NCI-H187 treated with DMSO at 0.1 percent for 48 hours (cell line): ENCODE results near the gene UQCRC2.
"Not testable (repeated sequence)": the region's sequence is repeated elsewhere in the genome, so short reads cannot be mapped to it uniquely, and the experiment has no call there.

Experiments used
- DNase-seq: peaks from one replicate; lab custom pipeline; 2025; lab: John Stamatoyannopoulos, UW

The UQCRC2 gene

DNA sequence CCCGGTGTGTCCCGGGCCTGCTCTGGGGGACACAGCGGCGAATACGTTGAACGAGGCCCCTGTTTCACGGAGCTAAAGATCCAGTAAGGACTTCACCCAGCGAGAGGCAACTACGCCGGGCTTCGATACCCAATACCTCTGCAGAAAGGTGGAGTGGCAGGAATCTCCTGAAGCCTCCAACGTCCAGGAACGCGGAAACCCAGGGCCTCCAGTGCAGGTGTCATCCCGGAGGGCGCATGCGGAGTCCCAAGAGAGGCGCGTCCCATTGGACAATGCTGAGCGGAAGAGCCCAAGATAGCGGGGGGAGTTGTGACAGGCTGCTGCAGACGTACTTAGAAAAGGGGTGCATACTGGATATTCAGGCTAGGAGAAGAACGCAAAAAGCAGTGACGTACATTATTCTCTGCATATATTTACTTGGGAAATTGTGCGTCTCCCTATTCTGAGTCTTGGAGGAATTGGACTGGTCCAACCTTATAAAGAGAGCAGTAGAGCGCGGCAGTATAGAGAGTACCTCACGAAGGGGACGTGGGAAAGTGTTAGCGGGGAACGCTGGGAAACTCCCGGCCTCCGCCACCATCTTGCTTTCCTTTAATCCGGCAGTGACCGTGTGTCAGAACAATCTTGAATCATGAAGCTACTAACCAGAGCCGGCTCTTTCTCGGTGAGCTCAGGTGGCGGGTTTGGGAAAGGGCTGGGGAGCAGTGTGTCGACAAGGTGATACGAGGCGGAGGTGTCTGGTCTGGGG is at the start of gene UQCRC2:
Gene UQCRC2 (plus strand): TSS at position 569 of the 748 bp plus-strand sequence. CDS start 63 bp downstream, at position 632.
- peak; percentile 71 for DNase-seq

DNA sequence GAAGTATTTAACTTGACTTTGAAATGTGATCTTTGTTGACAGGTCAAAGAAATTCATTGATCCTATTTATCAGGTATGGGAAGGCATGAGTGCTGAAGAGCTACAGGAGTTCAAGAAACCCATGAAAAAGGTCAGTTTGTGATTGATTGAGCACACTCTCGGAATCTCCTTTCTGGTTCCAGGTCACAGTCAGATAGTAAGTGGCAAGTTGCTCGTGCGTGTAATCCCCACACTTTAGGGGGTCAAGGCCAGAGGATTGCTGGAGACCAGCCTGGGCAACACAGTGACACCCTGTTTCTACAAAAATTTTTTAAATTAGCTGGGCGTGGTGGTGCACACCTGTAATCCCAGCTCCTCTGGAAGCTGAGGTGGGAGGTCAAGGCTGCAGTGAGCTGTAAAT is 20.5 kb upstream of the UQCRC2 start:
- DNase-seq: not testable (repeated sequence)

DNA sequence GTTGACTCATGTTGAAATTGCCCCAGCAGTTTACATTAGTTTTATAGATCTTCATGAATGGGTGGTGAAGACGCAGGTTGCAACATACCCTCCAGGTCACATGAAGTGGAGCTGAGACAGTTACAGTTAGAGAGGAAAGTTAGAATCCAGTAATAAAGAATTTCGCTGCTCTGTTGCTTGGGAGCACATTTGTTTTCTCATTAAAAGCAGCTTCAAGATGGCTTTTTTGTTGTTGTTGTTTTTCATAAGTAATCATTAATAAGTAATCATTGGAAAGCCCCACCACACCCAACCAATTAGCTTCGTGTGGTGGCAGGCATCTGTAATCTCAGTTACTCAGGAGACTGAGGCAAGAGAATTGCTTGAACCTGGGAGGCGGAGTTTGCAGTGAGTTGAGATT is 19.8 kb upstream of the UQCRC2 start:
- DNase-seq: not testable (repeated sequence)

DNA sequence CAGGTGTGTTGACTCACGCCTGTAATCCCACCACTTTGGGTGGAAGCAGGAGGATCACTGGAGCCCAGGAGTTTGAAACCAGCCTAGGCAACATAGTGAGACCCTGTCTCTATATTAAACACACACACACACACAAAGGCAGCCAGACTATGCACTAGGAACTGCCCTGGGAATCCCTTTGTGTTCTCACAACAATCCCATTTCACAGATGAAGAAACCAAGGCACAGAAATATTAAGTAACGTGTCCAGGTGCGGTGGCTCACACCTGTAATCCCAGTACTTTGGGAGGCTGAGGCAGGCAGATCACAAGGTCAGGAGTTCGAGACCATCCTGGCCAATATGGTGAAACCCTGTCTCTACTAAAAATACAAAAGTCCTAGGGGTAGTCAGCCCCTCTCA is 19.4 kb upstream of the UQCRC2 start:
- not testable (repeated sequence) for DNase-seq

DNA sequence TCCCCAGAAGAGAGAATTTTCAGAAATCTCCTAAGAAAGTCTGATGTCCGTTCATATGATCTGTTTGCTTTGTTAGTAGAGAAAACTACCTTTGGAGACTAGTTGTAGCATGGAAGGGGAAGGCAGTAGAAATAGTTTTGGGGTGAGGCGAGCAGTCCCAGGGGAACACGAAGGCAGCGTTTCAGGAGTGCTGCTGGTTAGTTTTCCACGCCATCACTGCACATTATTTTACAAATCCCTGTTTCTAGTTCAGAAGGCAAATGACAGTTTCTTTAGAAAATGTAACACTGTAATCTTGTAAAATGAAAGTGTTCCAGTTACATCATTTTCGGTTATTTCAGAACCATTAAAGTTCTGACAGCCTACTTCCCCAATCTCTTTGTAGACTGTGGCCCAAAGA is 16.9 kb upstream of the UQCRC2 start:
- DNase-seq: not testable (repeated sequence)

DNA sequence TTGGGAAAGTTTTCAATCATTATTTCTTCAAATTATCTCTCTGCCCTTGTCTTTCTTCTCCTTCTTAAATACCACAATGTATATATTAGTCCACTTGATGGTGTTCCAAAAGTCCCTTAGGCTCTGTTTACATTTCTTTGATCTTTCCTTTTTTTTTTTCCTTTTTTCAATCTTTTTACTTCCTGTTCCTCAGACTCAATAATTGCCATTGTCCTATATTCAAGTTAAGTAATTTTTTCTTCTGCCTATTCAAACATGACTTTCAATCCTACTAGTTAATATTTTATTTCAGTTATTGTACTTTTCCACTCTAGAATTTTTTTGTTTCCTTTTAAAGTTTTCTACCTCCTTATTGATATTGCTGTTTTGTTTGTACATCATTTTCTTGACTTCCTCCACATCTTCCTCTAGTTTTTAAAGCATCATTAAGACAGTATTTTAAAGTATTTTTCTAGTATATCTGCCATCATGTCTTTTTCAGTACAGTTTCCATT is 15.8 kb upstream of the UQCRC2 start:
- no peak for DNase-seq

DNA sequence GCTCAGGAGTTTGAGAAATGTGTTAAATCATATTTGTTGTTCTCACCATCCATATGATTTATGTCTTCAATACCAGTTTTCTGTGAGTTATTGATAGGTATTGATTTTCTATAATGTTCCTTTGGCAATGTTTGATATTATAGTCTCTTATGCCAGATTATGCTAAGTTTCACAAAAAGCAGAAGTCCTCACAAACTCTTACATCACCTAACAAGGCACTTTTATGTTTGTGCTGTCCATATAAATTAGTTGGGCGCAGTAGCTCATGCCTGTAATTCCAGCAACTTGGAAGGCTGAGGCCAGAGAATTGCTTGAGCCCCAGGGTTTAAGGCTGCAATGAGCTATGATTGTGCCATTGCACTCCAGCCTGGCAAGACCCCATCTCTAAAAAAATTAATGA is 12.6 kb upstream of the UQCRC2 start:
- DNase-seq: no peak

DNA sequence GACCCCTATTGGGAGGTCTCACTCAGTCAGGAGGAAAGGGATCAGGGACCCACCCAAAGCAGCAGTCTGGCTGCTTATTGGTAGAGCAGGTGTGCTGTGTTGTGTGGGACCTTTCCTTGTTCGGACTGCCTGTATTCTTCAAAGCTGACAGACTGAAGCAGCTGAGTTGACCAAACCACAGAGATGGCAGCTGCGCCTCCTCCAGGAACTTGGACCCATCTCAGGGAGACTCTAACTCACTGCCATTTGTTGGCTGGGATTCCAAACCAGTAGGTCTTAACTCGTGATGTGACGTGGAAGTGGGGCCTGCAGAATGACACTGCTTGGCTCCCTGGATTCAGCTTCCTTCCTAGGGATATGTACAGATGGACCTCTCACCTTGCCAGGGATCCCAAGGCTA is 9.6 kb upstream of the UQCRC2 start:
- DNase-seq: no peak

DNA sequence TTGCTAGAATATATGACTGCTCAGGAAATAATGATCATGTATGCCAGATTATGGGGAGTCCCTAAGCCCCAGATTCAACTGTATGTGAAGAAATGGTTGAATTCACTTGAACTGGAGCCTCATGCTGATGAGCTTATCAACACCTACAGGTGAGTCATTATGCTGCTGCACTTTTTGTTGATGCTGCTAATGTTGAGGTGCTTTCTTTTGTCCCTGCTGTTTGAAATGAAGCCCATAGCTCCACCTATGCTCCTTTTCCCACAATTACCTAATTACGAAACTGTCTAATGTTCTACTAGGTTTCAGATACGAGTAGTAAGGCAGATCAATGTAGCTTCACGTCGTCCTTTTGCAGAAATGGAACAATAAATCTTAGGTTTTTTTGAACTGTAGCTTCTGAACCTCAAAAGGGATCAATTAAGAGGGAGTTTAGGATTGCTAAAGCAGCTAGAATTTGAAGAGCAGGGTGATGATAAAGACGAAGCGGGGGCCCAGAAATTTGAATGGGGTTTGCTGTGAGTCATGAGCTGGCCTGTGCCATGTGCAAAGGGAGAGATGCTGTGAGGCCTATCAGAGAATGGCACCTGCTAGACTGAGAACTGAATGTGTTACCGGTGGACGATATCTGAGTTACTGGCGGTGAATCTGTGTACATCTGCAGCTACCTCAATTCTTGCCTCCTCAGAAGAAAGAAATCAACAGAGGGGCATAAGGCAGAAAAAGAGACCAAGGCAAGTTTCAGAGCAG is 6.1 kb upstream of the UQCRC2 start:
- no peak for DNase-seq

DNA sequence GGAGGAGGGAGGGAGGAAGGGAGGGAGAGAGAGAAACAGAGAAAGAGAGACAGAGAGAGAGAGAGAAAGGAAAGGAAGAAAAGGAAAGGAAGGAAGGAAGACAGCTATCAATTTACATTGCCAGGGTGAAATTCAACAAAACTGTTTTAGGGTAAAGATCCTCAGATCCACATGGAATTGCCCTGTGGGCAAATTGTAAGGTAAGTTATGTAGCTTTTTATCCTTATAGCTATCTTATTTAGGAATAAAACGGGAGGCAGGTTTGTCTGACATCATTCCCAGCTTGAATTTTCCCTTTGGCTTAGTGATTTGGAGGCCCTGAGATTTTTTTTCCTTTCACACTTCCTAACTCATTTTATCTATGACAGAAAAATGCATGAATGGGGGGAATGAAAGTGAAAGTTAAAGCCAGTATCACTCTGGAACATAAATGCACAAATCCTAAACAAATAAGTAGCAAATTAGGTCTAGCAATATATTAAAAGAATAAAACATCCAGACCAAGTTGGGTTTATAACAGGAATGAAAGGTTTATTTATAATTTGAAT is 3.4 kb upstream of the UQCRC2 start:
- DNase-seq: no peak

DNA sequence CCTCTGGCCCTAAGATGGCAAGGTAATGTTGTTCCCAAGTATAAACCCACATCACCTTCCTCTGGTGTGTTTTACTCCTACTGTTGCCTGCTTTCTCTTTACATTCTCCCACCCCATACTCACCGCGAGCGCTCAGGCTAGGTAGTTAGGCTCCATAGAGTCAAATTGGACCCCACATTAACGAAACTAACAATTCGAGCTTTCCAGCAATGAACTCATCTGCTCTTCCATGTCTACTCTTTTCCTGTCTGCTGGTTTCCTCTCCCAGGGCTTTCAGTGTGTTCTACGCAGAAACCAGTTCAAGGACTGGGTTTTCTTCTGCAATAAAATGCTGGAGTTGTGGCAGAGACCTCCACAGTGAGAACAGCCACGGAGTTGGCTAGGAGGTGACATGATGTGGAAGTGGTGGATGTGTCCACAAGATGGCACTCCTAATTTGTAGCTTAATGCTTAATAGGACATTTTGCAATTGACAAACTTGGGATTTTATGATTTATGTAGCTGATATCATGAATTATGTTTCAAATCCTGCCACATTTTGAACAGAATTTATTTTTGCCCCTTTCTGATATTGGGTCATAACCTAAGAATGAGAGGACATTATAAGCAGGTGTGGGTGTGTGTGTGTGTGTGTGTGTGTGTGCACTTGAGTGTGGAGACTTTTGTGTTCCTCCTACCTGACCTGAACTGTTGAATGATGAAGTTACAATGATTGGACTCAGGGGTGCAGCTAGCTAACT is 2.2 kb upstream of the UQCRC2 start:
- no peak for DNase-seq

DNA sequence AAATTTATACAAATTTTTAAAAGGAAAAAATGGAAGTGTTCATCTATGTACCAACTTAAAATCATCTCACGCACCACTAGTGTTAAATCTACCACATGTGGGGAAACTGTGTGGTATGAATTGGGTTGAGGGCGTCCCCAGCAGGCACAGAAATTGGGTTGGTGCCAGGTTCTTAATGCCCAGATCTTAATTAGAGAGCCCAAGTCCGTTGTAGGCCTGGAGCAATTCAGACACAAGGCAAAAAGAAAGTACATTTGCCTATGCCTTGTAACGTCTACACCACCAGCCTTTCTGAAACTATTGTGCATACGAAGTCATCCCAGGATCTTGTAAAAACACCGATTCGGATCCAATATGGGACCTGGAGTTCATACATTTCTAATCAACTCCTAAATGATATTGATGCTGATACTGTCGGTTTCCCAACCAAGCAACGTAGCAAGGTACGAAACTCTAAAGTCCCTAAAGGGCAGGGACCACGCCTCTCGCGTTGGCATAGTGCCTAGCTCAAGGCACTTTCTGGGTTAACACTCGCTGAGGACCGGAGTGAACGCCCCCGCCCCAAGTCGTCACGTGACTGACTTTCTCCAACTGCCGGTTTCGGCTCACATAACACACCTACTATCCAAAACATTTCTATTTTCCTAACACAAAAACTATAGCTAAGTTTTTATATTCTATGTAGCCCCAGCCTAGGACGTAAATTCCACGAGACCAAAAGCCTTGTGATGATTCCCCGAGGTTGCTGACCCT is 945 bp upstream of the UQCRC2 start:
- DNase-seq: no peak

DNA sequence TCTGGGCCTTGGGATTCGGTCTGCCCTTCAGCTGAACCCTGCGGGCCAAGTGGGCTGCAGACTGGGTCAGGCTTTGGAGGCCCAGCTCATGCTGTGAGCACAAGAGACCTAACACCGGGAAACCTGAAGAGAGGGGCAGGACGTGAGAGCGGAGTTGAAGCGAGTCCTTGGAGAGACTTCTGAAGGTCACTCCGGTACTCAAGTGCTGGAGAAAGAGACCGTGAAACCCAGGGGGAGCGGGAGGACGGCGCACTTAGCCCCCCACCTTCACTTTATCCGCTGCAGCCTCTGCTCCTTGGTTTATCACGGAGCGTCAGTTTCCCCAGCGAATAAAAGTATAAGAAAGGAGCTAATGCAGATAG is 361 bp downstream of the UQCRC2 start:
- DNase-seq: no peak

DNA sequence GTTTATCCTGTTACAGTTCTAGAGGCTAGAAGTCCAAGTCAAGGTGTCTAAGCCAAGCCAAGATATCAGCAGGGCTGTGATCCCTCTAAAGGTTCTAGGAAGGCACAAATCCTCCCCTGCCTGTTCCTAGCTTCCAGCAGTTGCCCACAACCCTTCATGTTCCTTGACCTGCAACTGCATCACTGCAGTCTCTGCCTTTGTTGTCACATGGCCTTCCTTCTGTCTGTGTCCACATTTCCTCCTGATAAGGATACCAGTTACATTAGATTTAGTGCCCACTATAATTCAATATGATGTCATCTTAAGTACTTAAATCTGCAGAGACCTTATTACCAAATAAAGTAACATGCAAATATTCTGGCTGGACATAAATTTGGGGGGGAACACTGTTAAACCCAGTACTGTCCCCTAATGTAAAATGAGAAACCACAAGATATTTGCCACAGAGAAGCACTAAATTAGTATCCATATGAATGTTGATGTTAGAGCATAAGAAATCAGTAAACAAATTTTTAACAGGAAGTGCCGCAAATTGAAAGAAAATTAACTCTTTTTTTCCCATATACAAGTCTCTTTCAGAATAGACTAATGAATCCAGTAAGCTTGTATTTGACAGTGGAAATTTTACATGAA is 4.7 kb downstream of the UQCRC2 start:
- no peak for DNase-seq

DNA sequence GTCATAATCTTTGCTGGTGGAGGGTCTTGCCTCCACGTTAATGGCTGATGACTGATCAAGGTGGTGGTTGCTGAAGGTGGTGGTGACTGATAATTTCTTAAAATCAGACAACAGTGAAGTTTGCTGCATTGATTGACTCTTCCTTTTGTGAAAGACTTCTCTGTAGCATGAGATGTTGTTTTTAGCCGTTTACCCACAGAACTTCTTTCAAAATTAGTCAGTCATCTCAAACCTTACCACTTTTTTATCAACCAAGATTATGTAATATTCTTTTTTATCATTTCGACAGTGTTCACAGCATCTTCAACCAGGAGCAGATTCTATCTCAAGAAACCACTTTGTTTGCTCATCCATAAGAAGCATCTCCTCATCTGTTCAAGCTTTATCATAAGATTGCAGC is 5.9 kb downstream of the UQCRC2 start:
- DNase-seq: no peak

DNA sequence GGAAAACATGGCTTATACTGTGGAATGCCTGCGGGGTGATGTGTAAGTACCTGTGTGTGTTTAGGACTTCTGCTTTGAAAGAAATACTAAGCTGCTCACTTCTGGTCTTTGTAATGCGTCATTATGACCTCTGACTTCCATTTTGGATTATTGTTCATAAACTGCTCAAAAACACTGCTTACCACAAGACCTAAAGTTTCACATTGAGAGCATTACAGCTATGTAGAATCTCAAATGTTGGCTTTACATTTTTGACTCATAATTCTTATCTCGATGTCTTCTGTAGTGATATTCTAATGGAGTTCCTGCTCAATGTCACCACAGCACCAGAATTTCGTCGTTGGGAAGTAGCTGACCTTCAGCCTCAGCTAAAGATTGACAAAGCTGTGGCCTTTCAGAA is 9.3 kb downstream of the UQCRC2 start:
- DNase-seq: no peak

DNA sequence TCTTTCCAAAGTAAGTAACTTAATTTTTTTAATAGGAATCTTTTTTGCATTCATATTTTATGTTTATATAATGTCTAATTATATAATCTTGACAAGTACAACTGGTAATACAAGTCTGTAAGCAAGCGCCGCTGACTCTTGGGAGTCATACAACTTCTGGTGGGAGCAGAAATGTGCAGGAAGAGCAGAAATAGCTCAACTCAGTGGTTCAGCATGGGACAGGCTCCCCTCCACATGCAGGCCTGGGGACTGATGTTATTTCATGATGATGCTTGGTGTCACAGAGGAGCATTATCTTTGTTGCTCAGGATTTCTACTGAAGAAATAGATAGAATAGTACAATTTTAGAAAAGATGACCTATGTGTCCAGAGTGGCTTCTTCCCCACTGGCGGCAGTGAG is 10.7 kb downstream of the UQCRC2 start:
- no peak for DNase-seq

DNA sequence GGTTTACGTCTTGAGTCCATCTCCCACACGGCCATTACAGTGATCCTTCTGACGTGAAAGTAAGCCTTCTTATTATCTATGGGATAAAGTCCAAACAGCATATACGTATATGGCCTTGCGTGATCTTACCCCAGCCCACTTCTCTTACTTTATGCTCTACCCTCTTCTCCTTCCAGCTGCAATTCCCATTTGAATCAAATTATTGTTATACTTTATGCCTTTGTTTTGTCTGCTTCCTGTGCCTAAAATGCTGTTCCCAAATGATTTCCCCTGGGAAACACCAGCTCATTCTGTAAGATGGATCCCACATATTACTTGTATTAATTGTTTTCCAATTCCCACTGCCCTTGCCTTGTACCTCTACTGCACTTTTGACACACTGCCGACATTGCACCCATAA is 11.2 kb downstream of the UQCRC2 start:
- no peak for DNase-seq

DNA sequence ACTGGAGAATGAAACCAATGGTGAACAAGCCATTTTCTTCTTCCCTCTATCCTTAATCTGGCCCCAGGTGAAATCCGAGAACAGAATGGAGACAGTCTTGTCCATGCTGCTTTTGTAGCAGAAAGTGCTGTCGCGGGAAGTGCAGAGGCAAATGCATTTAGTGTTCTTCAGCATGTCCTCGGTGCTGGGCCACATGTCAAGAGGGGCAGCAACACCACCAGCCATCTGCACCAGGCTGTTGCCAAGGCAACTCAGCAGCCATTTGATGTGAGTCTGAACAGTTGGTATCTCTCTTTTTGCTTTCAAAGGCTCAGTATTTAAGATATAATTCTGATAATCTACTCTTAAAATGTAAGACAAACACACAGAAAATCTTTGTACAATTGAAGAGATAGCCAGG is 18.7 kb downstream of the UQCRC2 start:
- no peak for DNase-seq

DNA sequence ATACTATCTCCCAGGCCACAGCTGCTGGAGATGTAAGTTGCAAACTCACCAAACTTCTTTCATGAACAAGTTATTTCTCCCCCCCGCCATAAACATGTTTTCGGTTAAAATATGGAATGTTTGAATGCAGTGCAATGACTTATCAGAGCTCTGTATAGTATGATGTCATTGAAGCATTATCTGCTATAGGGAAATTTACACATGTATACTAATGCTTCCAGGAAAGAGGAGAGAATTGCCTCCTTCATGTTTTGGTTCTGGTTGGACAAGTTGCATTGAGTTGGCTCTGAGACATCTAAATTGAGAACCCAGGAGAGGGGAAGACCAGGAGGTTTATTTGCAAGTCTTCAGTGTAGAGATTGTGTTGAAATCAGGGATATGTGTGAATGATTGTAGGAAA is 20.8 kb downstream of the UQCRC2 start:
- no peak for DNase-seq

DNA sequence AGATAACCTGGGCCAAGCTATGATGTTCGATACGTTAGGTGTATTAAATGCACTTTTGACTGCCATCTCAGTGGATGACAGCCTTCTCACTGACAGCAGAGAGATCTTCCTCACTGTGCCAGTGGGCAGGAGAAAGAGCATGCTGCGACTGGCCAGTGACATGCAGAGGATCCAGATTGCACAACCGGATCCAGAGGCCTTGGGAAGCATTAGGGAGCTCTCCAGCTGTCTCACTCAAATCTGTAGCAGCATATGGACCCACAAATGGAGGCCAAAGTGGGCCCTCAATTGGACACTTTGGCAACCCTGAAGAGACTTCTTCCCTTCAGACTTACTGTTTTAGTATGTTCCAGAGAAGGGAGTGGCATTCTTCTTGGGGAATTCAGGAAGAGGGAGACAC is 26.9 kb downstream of the UQCRC2 start:
- DNase-seq: no peak
